ENCODE measurements around the gene EN2. TPM values are rescaled to one million over a fixed set of nuclear protein-coding genes. Genes with fewer than 3 reads are reported as not detected.

EN2 gene
- total and polyA plus RNA-seq, 2 experiments from 2014 or later, result not detected

DNA sequence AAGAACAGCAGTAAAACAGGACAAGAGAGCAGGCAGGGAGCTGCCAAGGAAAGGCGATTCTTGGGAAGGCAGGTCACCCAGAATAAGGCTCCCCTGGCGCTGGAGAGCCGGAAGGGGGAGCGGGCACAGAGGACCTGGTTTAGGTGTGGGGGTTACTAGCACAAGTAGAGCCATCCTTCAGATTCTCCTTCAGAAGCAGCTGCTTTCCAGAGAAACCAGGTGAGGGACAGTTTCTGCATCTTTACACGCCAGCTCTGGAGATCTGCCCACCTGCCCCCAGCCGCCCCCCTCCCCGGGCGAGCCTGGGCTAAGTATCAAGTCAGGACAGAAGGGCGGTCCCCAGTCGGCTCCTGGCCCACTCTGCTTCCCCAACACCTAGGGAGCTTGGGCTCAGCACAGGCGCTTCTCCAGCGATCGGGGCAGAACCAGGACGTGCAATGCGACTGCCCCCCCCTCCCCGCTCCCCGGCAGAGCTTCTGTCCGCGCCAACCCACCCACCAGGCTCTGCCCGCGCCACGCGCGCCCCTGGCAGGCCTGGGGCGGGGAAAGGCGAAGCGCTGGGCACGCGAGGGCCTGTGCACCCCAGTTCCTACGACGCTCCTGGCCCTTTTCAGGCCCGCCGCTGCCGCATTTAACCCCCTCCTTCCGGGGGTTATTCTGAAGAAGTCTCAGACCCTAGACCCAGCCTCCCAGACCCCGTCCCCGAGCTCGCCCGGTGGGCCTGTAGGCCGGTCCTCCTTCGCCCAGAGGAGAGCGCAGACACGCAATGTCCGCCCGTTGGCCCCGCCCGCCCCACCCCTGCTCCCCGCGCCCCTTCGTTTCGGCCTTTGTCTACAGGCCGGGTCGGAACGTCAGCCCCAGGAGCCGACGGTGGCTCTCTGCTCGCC is 4.4 kb upstream of the EN2 start:
- Histone ChIP-seq H3K9me3 (ENCODE audit: low read depth) (no peaks in the 10 kb centered on the region), H3K27me3 (replicated peaks; ENCODE audit: insufficient read depth) (peaks cover 90% of the 10 kb centered on the region), H3K9me2 (ENCODE audit: insufficient read depth) (no peaks in the 10 kb centered on the region), H4K20me1 (ENCODE audit: insufficient read depth) (no peaks in the 10 kb centered on the region), H3F3A (ENCODE audit: insufficient read depth) (no peaks in the 10 kb centered on the region), H3K36me3 (ENCODE audit: low read depth) (no peaks in the 10 kb centered on the region), H3K4me2 (ENCODE audit: unreplicated experiment) (no peak overlapping the region), H3K79me2 (ENCODE audit: insufficient read depth) (no peaks in the 10 kb centered on the region), H3K4me3 (no peak overlapping the region), H3K4me1 (ENCODE audit: insufficient read depth) (no peaks in the 10 kb centered on the region), H3K9ac (no peak overlapping the region), H3K27ac (no peak overlapping the region), H2AFZ (no peak overlapping the region)
- no peak for DNase-seq
- 13 to 20% methylated on average over 29 to 57 of the region's 57 CpGs for WGBS, 2 experiments (ENCODE audit: low coverage in 1 of 2, low lambda C conversion rate in 2 of 2, missing lambda C conversion rate in 2 of 2)
- in situ Hi-C loops (cut with MboI), result no loop called here
- TF ChIP-seq EZH2 (IDR thresholded peaks at IDR 0.05; ENCODE audit: insufficient read depth, poor library complexity, severe bottlenecking) (no peak), EZH2phosphoT487 (IDR thresholded peaks at IDR 0.05; ENCODE audit: insufficient read depth, low read depth) (no peak)

DNA sequence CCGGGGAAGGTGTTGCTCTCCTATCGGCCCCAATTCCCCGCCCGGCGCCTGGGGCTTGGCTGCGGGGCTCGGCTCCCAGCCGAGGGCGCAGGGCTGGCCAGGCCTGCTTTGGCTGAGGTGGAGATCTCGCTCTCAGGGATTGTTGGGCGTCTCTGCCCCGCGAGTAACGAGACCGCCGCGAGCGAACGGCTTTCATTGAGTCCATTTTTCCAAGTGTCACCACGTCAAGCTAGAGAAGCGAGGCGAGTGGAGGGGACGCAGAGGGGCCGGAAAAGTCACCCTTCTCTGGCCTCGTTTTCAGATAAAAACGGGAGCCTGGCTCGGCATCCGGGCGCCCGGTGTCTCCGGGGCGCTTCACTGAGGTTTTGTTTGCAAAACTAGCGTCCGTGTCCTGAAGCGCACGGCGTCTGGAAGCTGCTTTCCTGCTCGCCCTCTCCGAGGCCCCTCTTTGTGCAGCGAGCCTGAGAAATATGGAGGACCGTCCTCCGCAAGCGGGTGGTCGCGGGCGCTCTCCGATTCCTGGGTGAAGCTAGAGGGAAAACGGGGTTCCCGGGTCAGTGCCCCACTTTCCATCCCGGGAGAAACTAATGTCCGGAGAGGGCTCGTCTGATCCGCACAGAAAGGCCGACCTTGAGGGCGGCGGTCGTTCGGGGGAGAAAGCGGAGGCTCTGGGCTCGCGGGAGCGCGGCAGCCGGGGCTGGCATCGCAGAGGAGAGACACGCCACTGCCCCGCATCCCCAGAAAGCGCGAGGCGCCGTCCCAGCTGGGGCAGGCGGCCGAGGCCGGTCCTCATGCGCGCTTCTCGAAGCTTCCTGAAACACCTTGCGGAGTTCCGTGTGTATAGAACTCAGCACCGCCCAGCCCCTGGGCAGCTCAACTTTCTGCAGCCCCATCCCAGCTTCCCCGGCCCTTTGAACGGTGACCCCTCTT is 3.5 kb upstream of the EN2 start:
- H4K20me1 ChIP-seq (ENCODE audit: insufficient read depth), result no peaks in the 10 kb centered on the region
- no peaks in the 10 kb centered on the region for H3K4me1 ChIP-seq (ENCODE audit: insufficient read depth)
- H3F3A ChIP-seq (ENCODE audit: insufficient read depth), result no peaks in the 10 kb centered on the region
- H3K9me2 ChIP-seq (ENCODE audit: insufficient read depth), result no peaks in the 10 kb centered on the region
- H2AFZ ChIP-seq, result no peak overlapping the region
- no peak for DNase-seq
- no peak overlapping the region for H3K4me3 ChIP-seq
- 10% methylated on average over 71 to 79 of the region's 82 CpGs for WGBS, 2 experiments (ENCODE audit: low coverage in 1 of 2, low lambda C conversion rate in 2 of 2, missing lambda C conversion rate in 2 of 2)
- H3K79me2 ChIP-seq (ENCODE audit: insufficient read depth), result no peaks in the 10 kb centered on the region
- in situ Hi-C loops (cut with MboI), result no loop called here
- no peaks in the 10 kb centered on the region for H3K36me3 ChIP-seq (ENCODE audit: low read depth)
- no peaks in the 10 kb centered on the region for H3K9me3 ChIP-seq (ENCODE audit: low read depth)
- peaks cover 90% of the 10 kb centered on the region for H3K27me3 ChIP-seq (replicated peaks; ENCODE audit: insufficient read depth)
- no peak overlapping the region for H3K9ac ChIP-seq
- H3K4me2 ChIP-seq (ENCODE audit: unreplicated experiment), result no peak overlapping the region
- TF ChIP-seq EZH2 (IDR thresholded peaks at IDR 0.05; ENCODE audit: insufficient read depth, poor library complexity, severe bottlenecking) (peak; percentile 91), EZH2phosphoT487 (IDR thresholded peaks at IDR 0.05; ENCODE audit: insufficient read depth, low read depth) (no peak)
- H3K27ac ChIP-seq, result no peak overlapping the region

DNA sequence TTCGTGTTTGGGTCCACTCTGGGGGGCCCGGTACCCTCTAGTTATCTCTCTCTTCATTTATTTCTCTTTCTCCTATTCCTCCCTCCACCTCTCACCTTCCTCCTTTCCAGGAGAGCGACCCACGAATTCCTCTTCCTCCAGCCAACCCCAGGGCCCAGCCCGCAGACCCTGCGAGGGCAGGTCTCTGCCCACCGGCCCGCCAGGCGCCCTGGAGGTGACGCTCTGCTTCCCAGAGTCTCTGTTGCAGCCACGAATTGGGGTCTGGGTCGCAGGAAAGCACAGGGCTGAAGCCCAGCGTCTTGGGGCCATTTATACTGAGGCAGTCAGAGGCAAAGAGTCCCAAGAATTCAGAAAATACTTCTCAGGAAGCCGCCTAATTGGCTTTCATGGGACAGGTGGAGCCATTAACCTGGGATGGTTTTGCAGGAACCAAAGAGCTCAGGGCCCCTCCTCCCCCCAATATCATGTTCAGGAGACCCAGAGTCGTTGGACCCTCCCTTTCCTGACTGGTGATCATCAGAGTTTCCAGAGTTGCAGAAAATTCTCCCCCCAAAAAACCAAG is 2.7 kb upstream of the EN2 start:
- Histone ChIP-seq H3F3A (ENCODE audit: insufficient read depth) (no peaks in the 10 kb centered on the region), H3K27ac (no peak overlapping the region), H3K4me3 (no peak overlapping the region), H3K4me1 (ENCODE audit: insufficient read depth) (no peaks in the 10 kb centered on the region), H3K4me2 (ENCODE audit: unreplicated experiment) (no peak overlapping the region), H3K9me2 (ENCODE audit: insufficient read depth) (no peaks in the 10 kb centered on the region), H3K79me2 (ENCODE audit: insufficient read depth) (no peaks in the 10 kb centered on the region), H4K20me1 (ENCODE audit: insufficient read depth) (no peaks in the 10 kb centered on the region), H3K9me3 (ENCODE audit: low read depth) (no peaks in the 10 kb centered on the region), H2AFZ (no peak overlapping the region), H3K27me3 (replicated peaks; ENCODE audit: insufficient read depth) (peaks cover 90% of the 10 kb centered on the region), H3K9ac (no peak overlapping the region), H3K36me3 (ENCODE audit: low read depth) (no peaks in the 10 kb centered on the region)
- WGBS, 2 experiments (ENCODE audit: low coverage in 1 of 2, low lambda C conversion rate in 2 of 2, missing lambda C conversion rate in 2 of 2), result 7 to 10% methylated on average over 15 of the region's 15 CpGs
- DNase-seq, result no peak
- no peak for TF ChIP-seq EZH2 (IDR thresholded peaks at IDR 0.05; ENCODE audit: insufficient read depth, poor library complexity, severe bottlenecking)
- TF ChIP-seq EZH2phosphoT487 (IDR thresholded peaks at IDR 0.05; ENCODE audit: insufficient read depth, low read depth), result 0 out of 2 replicates have a peak, but pooled peaks have one; percentile 9
- in situ Hi-C loops (cut with MboI), result no loop called here

Data from GM23248 (cell line).